SK-N-SH (cell line): ENCODE results near the gene LEPROT. TPM values are rescaled to one million over a fixed set of nuclear protein-coding genes. Genes with fewer than 3 reads are reported as not detected.

Experiments
- CTCF ChIA-PET: fragments of 300-600, 350-600 bp; formaldehyde crosslinking; extraction: SDS; loops from one replicate; lab custom pipeline; 2021; lab: Yijun Ruan, JAX
- POLR2A ChIA-PET: fragments of 350-600 bp; sonication (Branson Sonifier 250); formaldehyde crosslinking; extraction: SDS; loops from one replicate; lab custom pipeline; 2020; ENCODE audit warnings: antibody characterized with exemption, inconsistent platforms; lab: Yijun Ruan, JAX
- DNase-seq: peaks from one replicate; pipeline ENCODE4 v3.0.0; 2012
- H2AFZ ChIP-seq: fragments of 200-600 bp; sonication (generic); 2 replicates; pipeline ENCODE4 v1.8.1; 2016; ENCODE audit warnings: antibody characterized with exemption, mild to moderate bottlenecking, low read depth
- H3F3A ChIP-seq: fragments of 200-600 bp; sonication (generic); replicated peaks from 2 replicates; pipeline ENCODE3; 2016; ENCODE audit warnings: antibody characterized with exemption, mild to moderate bottlenecking; ENCODE audit not compliant: insufficient read depth
- H3K27ac ChIP-seq, 2 experiments: fragments of 200-500 bp in 1 of 2; fragments of 200-600 bp in 1 of 2; sonication (Bioruptor generic) in 1 of 2; sonication (generic), shearing (Covaris generic) in 1 of 2; 2 replicates each; pipeline versions ENCODE4 v1.5.1 to v1.6.1; 2014 to 2016; ENCODE audit warnings: low read depth in 2 of 2, inconsistent platforms in 1 of 2, low read length in 1 of 2, mild to moderate bottlenecking in 1 of 2, mixed read lengths in 1 of 2
- H3K27me3 ChIP-seq: fragments of 200-600 bp; sonication (generic), shearing (Covaris generic); 2 replicates; pipeline ENCODE4 v1.6.1; 2016; ENCODE audit warnings: mixed run types; ENCODE audit not compliant: insufficient read depth
- H3K36me3 ChIP-seq, 2 experiments: fragments of 200-500 bp in 1 of 2; fragments of 200-600 bp in 1 of 2; sonication (Bioruptor generic) in 1 of 2; sonication (generic) in 1 of 2; replicated peaks in 1 of 2; 2 replicates each; pipeline versions ENCODE3 to v1.5.1; 2014 to 2016; ENCODE audit warnings: low read length in 1 of 2, mild to moderate bottlenecking in 1 of 2; ENCODE audit not compliant: insufficient read depth in 2 of 2, control insufficient read depth in 1 of 2
- H3K4me1 ChIP-seq, 2 experiments: fragments of 200-500 bp in 1 of 2; fragments of 200-600 bp in 1 of 2; sonication (Bioruptor generic) in 1 of 2; sonication (generic), shearing (Covaris generic) in 1 of 2; 2 replicates each; pipeline versions ENCODE4 v1.5.1 to v1.6.1; 2014 to 2016; ENCODE audit warnings: low read depth in 1 of 2, low read length in 1 of 2, mixed run types in 1 of 2; ENCODE audit not compliant: insufficient read depth in 2 of 2, control insufficient read depth in 1 of 2
- H3K4me2 ChIP-seq: fragments of 200-600 bp; sonication (generic), shearing (Covaris generic); 2 replicates; pipeline ENCODE4 v1.6.1; 2017; ENCODE audit warnings: mixed run types
- H3K4me3 ChIP-seq, 2 experiments: fragments of 200-500 bp in 1 of 2; fragments of 200-600 bp in 1 of 2; sonication (Bioruptor generic) in 1 of 2; sonication (generic), shearing (Covaris generic) in 1 of 2; 2 replicates each; pipeline versions ENCODE4 v1.5.1 to v1.8.1; 2014 to 2016; ENCODE audit warnings: low read depth in 2 of 2, inconsistent platforms in 1 of 2, low read length in 1 of 2, mild to moderate bottlenecking in 1 of 2, mixed read lengths in 1 of 2, moderate library complexity in 1 of 2
- H3K79me2 ChIP-seq: fragments of 200-600 bp; sonication (generic); 2 replicates; pipeline ENCODE4 v1.8.1; 2017; ENCODE audit warnings: mild to moderate bottlenecking; ENCODE audit not compliant: insufficient read depth
- H3K9ac ChIP-seq: fragments of 200-600 bp; sonication (generic); 2 replicates; pipeline ENCODE4 v1.6.1; 2017; ENCODE audit warnings: mixed run types
- H3K9me2 ChIP-seq: fragments of 200-600 bp; sonication (generic); 2 replicates; pipeline ENCODE4 v1.6.1; 2017; ENCODE audit warnings: mixed run types
- H3K9me3 ChIP-seq: fragments of 200-600 bp; sonication (generic); 2 replicates; pipeline ENCODE4 v1.6.1; 2017; ENCODE audit warnings: mixed run types, mild to moderate bottlenecking, moderate library complexity
- H4K20me1 ChIP-seq: fragments of 200-600 bp; sonication (generic); 2 replicates; pipeline ENCODE4 v1.6.1; 2017; ENCODE audit warnings: mild to moderate bottlenecking, mixed run types; ENCODE audit not compliant: insufficient read depth
- CTCF ChIP-seq: fragments of 200-600 bp; sonication (generic); IDR thresholded peaks from 2 replicates; pipeline ENCODE4 v1.6.1; 2017; ENCODE audit warnings: antibody characterized with exemption, mild to moderate bottlenecking, moderate library complexity
- ELF1 ChIP-seq: IDR thresholded peaks from 2 replicates; pipeline ENCODE4 v1.4.0; 2012
- EZH2phosphoT487 ChIP-seq: fragments of 200-600 bp; sonication (generic); IDR thresholded peaks from 2 replicates; pipeline ENCODE4 v1.6.1; 2017; ENCODE audit warnings: low read depth, mixed run types, mild to moderate bottlenecking, antibody characterized with exemption, moderate library complexity, borderline replicate concordance
- FOSL2 ChIP-seq: IDR thresholded peaks from 2 replicates; pipeline ENCODE4 v1.4.0; 2012; ENCODE audit warnings: low read depth, mild to moderate bottlenecking, moderate library complexity, borderline replicate concordance
- FOXM1 ChIP-seq: IDR thresholded peaks from 2 replicates; pipeline ENCODE4 v1.4.0; 2012; ENCODE audit warnings: low read depth, mild to moderate bottlenecking
- GABPA ChIP-seq: IDR thresholded peaks from 2 replicates; pipeline ENCODE4 v1.4.0; 2012; ENCODE audit warnings: low read depth, mild to moderate bottlenecking
- MEF2A ChIP-seq: IDR thresholded peaks from 2 replicates; pipeline ENCODE4 v1.4.0; 2012; ENCODE audit warnings: low read depth, borderline replicate concordance
- MXI1 ChIP-seq: IDR thresholded peaks from 2 replicates; pipeline ENCODE4 v1.6.1; 2012; ENCODE audit warnings: mild to moderate bottlenecking, low read depth, low read length, improper control_type of control experiment
- NRF1 ChIP-seq: IDR thresholded peaks from 2 replicates; pipeline ENCODE4 v1.6.1; 2012; ENCODE audit warnings: low read depth, mild to moderate bottlenecking, low read length
- POLR2AphosphoS5 ChIP-seq: IDR thresholded peaks from 2 replicates; pipeline ENCODE4 v1.6.1; 2012; ENCODE audit warnings: low read depth, low read length
- RCOR1 ChIP-seq: fragments of 150-350 bp; IDR thresholded peaks from 2 replicates; pipeline ENCODE4 v1.6.1; 2017; ENCODE audit warnings: antibody characterized with exemption, low read length
- RXRA ChIP-seq: IDR thresholded peaks from 2 replicates; pipeline ENCODE4 v1.4.0; 2012; ENCODE audit warnings: low read depth, mild to moderate bottlenecking, borderline replicate concordance
- SMC3 ChIP-seq: IDR thresholded peaks from 2 replicates; pipeline ENCODE4 v1.6.1; 2012; ENCODE audit warnings: low read depth, low read length, improper control_type of control experiment
- TAF1 ChIP-seq: IDR thresholded peaks from 2 replicates; pipeline ENCODE4 v1.6.1; 2012; ENCODE audit warnings: low read depth, mild to moderate bottlenecking, low read length, moderate library complexity, borderline replicate concordance
- TCF12 ChIP-seq: IDR thresholded peaks from 2 replicates; pipeline ENCODE4 v1.4.0; 2012
- TEAD4 ChIP-seq: IDR thresholded peaks from 2 replicates; pipeline ENCODE4 v1.4.0; 2012; ENCODE audit warnings: mild to moderate bottlenecking, borderline replicate concordance; ENCODE audit not compliant: insufficient read depth
- USF2 ChIP-seq: fragments of 150-350 bp; IDR thresholded peaks from 2 replicates; pipeline ENCODE4 v1.6.1; 2017; ENCODE audit warnings: antibody characterized with exemption, low read length, low read depth, borderline replicate concordance
- WGBS: methylation state at CpG from one replicate; pipeline ENCODE4 v1.1.6; 2017; ENCODE audit warnings: low lambda C conversion rate; 5-methylcytosine and 5-hydroxymethylcytosine counted together
- polyA plus RNA-seq, 3 experiments: library from polyadenylated mRNA; depleted of rRNA; stranded (reverse); fragments of >200 nt; gene quantifications; 2 replicates each; pipeline ENCODE4 v1.2.3, GENCODE V29; 2012
- TF ChIP-seq, protein P1 (sequence below): IDR thresholded peaks from 2 replicates; pipeline ENCODE4; 2012
- TF ChIP-seq, protein P2 (sequence below): IDR thresholded peaks from 2 replicates; pipeline ENCODE4 v1.4.0; 2012; ENCODE audit warnings: low read depth, borderline replicate concordance

LEPROT gene
- polyA plus RNA-seq, 1 of the 3 experiments (the other 2 are of a cell fraction), result 38.9 TPM

GRCh38 chr1:65393347-65393746 is 27.1 kb upstream of the LEPROT start:
- DNase-seq, result no peak
- Histone ChIP-seq H3K27ac (no peak overlapping the region), H3K4me1 (no peaks in the 10 kb centered on the region), H3K4me3 (no peak overlapping the region), H3K4me2 (no peak overlapping the region), H3F3A (no peaks in the 10 kb centered on the region), H3K9ac (no peak overlapping the region), H3K9me3 (no peaks in the 10 kb centered on the region), H3K27me3 (no peaks in the 10 kb centered on the region), H3K79me2 (no peaks in the 10 kb centered on the region), H2AFZ (no peak overlapping the region), H4K20me1 (no peaks in the 10 kb centered on the region), H3K36me3 (peaks cover 0 to 21% of the 10 kb centered on the region in 2 experiments), H3K9me2 (no peaks in the 10 kb centered on the region)
- ChIA-PET POLR2A (no interaction called here), CTCF (interaction anchor here (1.3 kb wide), 1 partner anchor 294 kb away, joined by 4 read pairs; no protein-coding TSS in a partner anchor)
- TF ChIP-seq NRF1 (no peak), RCOR1 (no peak), ELF1 (no peak), FOSL2 (peak; percentile 18; the same call in 1 of the 2 replicates)
- 83% methylated on average over 2 of the region's 2 CpGs for WGBS

GRCh38 chr1:65393928-65394327 is 26.5 kb upstream of the LEPROT start:
- peaks cover 0 to 24% of the 10 kb centered on the region in 2 experiments for H3K36me3 ChIP-seq
- no peaks in the 10 kb centered on the region for H3K9me2 ChIP-seq
- H3K4me2 ChIP-seq, result no peak overlapping the region
- TF ChIP-seq, protein P1, sequence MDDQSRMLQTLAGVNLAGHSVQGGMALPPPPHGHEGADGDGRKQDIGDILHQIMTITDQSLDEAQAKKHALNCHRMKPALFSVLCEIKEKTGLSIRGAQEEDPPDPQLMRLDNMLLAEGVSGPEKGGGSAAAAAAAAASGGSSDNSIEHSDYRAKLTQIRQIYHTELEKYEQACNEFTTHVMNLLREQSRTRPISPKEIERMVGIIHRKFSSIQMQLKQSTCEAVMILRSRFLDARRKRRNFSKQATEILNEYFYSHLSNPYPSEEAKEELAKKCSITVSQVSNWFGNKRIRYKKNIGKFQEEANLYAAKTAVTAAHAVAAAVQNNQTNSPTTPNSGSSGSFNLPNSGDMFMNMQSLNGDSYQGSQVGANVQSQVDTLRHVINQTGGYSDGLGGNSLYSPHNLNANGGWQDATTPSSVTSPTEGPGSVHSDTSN, result no peak
- no peak for TF ChIP-seq TAF1
- no peak for TF ChIP-seq USF2
- no peak for TF ChIP-seq FOSL2
- no peak for TF ChIP-seq RCOR1
- no peak for TF ChIP-seq NRF1
- no peak for TF ChIP-seq ELF1
- TF ChIP-seq FOXM1, result no peak
- TF ChIP-seq MEF2A, result no peak
- no peak for TF ChIP-seq TEAD4
- TF ChIP-seq TCF12, result no peak
- TF ChIP-seq MXI1, result no peak
- no peak for TF ChIP-seq SMC3
- TF ChIP-seq RXRA, result no peak
- TF ChIP-seq, protein P2, sequence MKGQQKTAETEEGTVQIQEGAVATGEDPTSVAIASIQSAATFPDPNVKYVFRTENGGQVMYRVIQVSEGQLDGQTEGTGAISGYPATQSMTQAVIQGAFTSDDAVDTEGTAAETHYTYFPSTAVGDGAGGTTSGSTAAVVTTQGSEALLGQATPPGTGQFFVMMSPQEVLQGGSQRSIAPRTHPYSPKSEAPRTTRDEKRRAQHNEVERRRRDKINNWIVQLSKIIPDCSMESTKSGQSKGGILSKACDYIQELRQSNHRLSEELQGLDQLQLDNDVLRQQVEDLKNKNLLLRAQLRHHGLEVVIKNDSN, result no peak
- TF ChIP-seq CTCF, result no peak
- TF ChIP-seq GABPA, result no peak
- no peak for TF ChIP-seq POLR2AphosphoS5
- TF ChIP-seq EZH2phosphoT487, result no peak
- H3K79me2 ChIP-seq, result no peaks in the 10 kb centered on the region
- DNase-seq, result no peak
- no peak overlapping the region for H3K9ac ChIP-seq
- H3F3A ChIP-seq, result no peaks in the 10 kb centered on the region
- 89% methylated on average over 1 of the region's 1 CpG for WGBS
- no peak overlapping the region for H3K27ac ChIP-seq
- CTCF ChIA-PET, result no interaction called here
- no peak overlapping the region for H2AFZ ChIP-seq
- H3K4me3 ChIP-seq, result no peak overlapping the region
- POLR2A ChIA-PET, result no interaction called here
- H3K4me1 ChIP-seq, result no peaks in the 10 kb centered on the region
- H4K20me1 ChIP-seq, result no peaks in the 10 kb centered on the region
- H3K9me3 ChIP-seq, result no peaks in the 10 kb centered on the region
- no peaks in the 10 kb centered on the region for H3K27me3 ChIP-seq
